Measurements from ENCODE around the gene CRK.

- TF ChIP-seq CTCF (IDR thresholded peaks at IDR 0.05) (no peak), POLR2A (IDR thresholded peaks at IDR 0.05) (no peak), EP300 (IDR thresholded peaks at IDR 0.05) (no peak)
These were observed 42.7 kb downstream of the CRK start for GRCh38 chr17:1413281-1413791.
